ENCODE data around the gene LRRC46. TPM values are rescaled to one million over a fixed set of nuclear protein-coding genes. Genes with fewer than 3 reads are reported as not detected.

Gene LRRC46
- total RNA-seq, 1 experiment from 2014 or later: 0.31 TPM

- no peak overlapping the region for H3K4ac ChIP-seq (ENCODE audit: low read depth, low read length)
- H3K79me1 ChIP-seq (ENCODE audit: insufficient read depth, low read depth, low read length, poor library complexity, severe bottlenecking): no peaks in the 10 kb centered on the region
- no peak overlapping the region for H2BK12ac ChIP-seq (ENCODE audit: insufficient read length, low read depth, low read length)
- no peak overlapping the region for H3K18ac ChIP-seq (ENCODE audit: insufficient read length, low read depth, low read length)
- H2BK5ac ChIP-seq (ENCODE audit: insufficient read length, low read length): no peak overlapping the region
- H3K14ac ChIP-seq (ENCODE audit: insufficient read depth, low read length): no peak overlapping the region
- no peak overlapping the region for H2AFZ ChIP-seq (ENCODE audit: low read length)
- H3K9me3 Mint-ChIP-seq: no peaks in the 10 kb centered on the region; a peak in 1 of 5 replicates
- no peak overlapping the region for H3K27ac Mint-ChIP-seq
- H4K5ac ChIP-seq (ENCODE audit: insufficient read length, low read depth, low read length): no peak overlapping the region
- peak overlapping the region; percentile 31 for H3K4me2 ChIP-seq (ENCODE audit: insufficient read depth, insufficient read length, low read length)
- H3K9ac ChIP-seq (ENCODE audit: extremely low read depth, insufficient read length, low read length): no peak overlapping the region
- H2BK120ac ChIP-seq (ENCODE audit: low read depth, low read length, poor library complexity, severe bottlenecking): no peak overlapping the region
- peaks cover 11% of the 10 kb centered on the region for H3K23me2 ChIP-seq (ENCODE audit: insufficient read length, low read depth, low read length, poor library complexity, severe bottlenecking)
- H3K4me1 Mint-ChIP-seq: peaks cover 41 to 46% of the 10 kb centered on the region in 2 experiments
- no CpG with 5 or more reads among the region's 1 CpG for WGBS (ENCODE audit: extremely low coverage, insufficient read length, low lambda C conversion rate)
- H2BK15ac ChIP-seq (ENCODE audit: low read depth, low read length): no peak overlapping the region
- H2BK20ac ChIP-seq (ENCODE audit: low read depth, low read length, poor library complexity, severe bottlenecking): no peak overlapping the region
- no peak overlapping the region for H2AK5ac ChIP-seq (ENCODE audit: insufficient read length, low read length)
- H3K23ac ChIP-seq (ENCODE audit: insufficient read length, low read depth, low read length): no peak overlapping the region
- DNase-seq: no peak
- H3K56ac ChIP-seq (ENCODE audit: insufficient read length, low read depth, low read length): no peak overlapping the region
- H4K91ac ChIP-seq (ENCODE audit: insufficient read length, low read depth, low read length): no peak overlapping the region
- no peak overlapping the region for H4K8ac ChIP-seq (replicated peaks; ENCODE audit: insufficient read length, low read depth, low read length)
- H3T11ph ChIP-seq (ENCODE audit: low read length): no peak overlapping the region
- TF ChIP-seq CTCF (conservative IDR thresholded peaks at IDR 0.05): no peak
- H3K79me2 ChIP-seq (ENCODE audit: insufficient read depth, low read length): no peaks in the 10 kb centered on the region
- H3K4me3 Mint-ChIP-seq: peak overlapping the region in 1 of 2 experiments; percentile 28; a peak in 1 of 5 replicates
- H3K27me3 ChIP-seq (ENCODE audit: insufficient read depth, low read length): peaks cover 7% of the 10 kb centered on the region; the same call in 1 of the 2 replicates
- H3K27me3 Mint-ChIP-seq (ENCODE audit: low read depth): peaks cover 93% of the 10 kb centered on the region
- peaks cover 3% of the 10 kb centered on the region; the same call in 1 of the 2 replicates for H3K4me1 ChIP-seq (ENCODE audit: insufficient read depth, low read length)
- H3K9me3 ChIP-seq (ENCODE audit: control insufficient read depth, low read depth, low read length): no peaks in the 10 kb centered on the region
- H3K36me3 Mint-ChIP-seq (ENCODE audit: insufficient read depth in 1 of 3, low read depth in 3 of 3): no peaks in the 10 kb centered on the region
- no peak overlapping the region for H3K27ac ChIP-seq (ENCODE audit: insufficient read length, low read depth, low read length)
- no peaks in the 10 kb centered on the region for H4K20me1 ChIP-seq (ENCODE audit: control insufficient read depth, insufficient read depth, insufficient read length)
These were observed 38.6 kb downstream of the LRRC46 start for GRCh38 chr17:47870056-47870455.

Data from H9 (cell line).